GM18526 (cell line): ENCODE measurements around the gene BAZ2A.

Source experiments
- POLR2A ChIP-seq: IDR thresholded peaks from 3 replicates; pipeline ENCODE4 v1.6.1; 2011; ENCODE audit not compliant: insufficient read length; ENCODE audit errors: extremely low read depth

The BAZ2A gene

DNA sequence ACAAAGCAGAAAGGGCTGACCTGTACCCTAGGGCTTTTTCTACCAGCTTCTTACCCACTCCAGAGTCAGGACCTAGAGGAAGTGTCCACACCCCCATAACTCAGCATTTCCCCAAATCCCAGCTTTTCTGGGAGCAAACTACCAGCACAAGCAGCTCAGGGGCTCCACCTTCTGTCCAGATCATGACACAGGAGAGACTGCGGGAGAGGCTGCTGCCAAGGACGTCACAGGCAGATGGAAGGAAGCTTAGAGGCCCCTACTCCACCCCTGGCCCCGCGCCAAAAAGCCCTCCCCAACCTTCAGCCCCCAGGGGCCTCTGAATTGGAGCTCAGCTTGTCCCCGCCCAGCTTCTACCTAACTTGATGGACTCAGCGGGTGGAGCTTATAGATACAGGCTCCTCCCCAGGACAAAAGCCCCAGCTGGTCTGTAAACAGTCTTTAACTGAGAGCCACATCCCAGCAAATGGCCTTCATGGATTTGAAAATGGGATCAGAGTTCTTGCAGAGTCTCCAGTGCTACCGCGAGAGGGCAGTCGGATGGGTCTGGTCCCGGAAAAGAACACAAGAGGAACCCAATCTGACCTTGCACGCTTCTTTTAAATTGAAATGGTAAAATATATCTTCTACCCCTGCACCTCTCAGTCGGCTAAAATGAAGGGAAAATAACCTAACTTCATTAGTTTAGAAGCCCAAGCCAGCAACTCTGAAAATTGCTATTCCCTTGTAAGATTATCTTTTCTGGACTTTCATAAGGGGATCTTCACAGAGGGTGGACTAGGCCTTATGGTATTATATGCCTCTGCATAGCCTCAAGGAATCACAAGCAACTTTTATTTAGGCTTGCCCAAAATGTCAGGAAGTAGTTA, 6.8 kb upstream of the BAZ2A start:
- TF ChIP-seq POLR2A = peak; percentile 43

DNA sequence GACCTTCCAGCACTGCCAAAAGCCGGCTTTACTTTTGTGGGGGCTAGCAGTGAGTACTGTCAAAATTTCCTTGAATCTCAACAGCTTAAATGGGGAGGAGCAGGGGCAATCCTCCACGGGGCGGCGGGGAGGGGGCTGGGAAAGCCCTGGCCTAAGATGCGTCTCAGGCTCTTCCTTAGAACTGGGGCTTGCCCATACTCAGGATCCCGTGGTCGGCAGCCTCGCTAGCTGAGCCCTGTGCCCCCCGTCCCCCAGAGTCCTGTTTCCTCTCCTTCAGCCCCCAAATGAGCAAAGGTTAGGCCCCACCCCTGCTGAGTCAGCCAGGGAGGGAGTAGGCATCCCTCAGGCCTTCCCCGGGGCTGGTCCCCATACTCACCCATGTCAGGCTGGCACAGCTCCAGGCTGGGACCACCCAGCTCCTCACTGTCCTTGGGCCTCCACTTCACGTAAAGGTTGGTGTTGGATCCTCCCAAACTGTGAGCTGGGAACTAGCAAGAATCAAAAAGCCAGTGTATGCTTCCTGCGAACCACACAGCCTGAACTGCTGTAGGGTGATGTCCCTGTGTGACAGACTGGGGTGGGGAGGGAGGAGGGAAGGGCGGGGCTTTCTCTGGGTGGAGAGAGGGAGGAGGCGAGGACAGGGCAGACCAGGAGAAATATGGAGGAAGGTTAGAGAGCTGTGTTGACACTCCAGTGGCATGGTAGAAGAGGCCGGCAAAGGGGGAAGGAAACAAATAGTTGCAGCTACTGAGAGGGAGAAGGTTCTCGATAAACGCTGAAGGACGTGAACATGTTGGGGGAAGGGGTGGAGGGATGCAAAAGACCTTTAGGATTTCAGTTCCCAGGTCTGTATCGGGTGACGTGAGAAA, 5.9 kb upstream of the BAZ2A start:
- TF ChIP-seq POLR2A = peak; percentile 52

DNA sequence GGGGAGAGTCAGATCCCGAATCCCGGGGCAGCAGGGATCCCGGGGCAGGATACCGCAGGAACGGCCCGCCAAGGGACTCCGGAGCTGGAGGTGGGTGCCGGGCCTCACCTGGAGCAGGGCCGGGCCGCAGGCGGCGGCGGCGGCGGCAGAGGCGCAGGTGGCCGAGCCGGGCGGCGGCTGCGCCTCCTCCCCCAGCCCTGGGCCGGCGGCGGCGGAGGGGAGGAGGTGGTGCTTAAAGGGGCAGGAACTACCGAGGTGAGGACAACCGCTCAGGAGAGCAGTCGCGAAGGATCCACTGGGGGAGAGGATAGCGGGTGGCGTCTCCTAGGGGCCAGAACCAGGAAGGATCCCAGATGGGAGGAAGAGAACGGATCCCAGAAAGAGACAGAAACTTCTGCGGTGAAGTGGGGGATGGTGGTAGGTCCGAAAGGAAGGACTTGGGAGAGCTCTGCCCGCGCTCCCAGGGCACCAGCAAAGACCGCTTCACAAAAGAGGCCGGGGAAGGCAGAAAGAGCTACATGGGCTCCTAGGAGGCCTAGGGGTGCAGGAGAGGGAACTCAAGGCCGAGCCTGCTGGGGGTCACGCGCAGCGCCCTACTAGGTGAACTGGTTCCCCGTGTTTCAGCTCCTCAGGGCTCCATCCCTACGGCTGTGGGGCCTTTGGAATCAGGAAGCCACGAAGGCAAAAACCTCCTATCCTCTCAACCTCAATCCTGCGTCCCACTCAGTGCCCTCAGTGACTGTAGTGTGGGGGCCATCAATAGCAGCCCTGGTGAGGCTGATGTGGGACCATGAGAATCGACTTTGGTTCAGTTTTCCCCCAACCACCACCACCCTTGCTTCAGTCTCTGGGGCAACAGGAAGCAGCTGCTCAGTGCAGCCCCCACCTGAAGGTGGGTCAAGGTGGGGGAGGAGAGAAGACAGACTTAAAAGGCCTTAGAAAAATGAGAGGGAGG, 5.0 kb upstream of the BAZ2A start:
- peak; percentile 48 for TF ChIP-seq POLR2A

DNA sequence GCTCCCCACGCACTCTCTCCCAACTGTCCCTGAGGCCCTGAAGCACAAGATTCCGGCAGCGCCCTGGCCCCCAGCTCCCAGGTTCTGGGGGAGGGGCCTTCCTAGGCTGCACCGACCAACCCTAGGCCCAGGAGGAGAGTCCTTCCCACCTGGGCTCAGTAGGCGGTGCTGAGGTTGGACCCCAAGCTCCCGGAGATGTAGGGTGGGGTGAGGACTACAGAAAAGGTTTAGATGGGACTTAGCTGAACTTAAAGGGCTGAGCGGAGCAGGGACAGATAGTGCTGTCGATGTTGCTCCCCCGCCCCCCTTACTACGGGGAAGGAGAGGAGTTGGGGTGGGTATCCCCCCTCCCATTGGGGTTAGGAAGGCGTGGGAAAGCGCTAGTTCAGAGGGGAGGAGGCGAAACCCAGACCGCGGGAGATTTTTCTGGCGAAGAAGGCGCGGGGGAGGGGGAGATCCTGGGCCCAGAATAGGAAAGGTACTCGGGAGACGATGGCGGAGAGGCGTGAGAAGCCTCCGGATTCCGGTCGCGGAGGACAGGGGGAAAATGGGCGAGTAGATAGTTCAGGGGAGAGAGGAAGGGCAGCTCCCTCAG, 4.2 kb upstream of the BAZ2A start:
- TF ChIP-seq POLR2A = no peak

DNA sequence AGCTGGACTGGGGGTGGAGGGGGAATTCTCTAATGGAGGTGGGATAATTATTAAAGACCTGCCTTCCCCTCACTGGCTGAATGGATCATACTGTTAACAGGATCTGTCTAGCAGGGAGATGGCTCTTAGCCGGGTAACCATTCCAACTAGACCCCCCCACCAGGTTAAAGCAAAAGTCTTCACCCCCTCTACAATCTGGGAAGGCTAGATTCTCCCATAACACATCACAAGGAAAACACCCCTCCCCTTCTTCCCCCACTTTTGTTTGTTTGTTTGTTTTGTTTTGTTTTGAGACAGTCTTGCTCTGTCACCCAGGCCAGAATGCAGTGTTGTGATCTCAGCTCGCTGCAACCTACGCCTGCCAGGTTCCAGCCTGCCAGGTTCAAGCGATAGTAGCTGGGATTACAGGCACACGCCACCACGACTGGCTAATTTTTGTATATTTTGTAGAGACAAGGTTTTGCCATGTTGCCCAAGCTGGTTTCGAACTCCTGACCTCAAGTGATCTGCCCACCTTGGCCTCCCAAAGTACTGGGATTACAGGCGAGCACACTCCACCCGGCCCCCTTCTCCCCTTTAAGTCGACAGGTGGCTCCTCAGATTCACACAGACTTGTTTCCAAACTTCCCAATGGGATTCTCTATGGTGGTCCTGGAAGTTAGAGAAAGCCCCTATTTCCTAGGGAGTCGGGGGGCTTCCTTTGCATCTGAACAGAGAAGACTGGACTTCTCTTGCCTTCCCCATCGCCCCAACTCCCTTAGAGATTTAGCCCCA, 3.5 kb upstream of the BAZ2A start:
- no peak for TF ChIP-seq POLR2A

DNA sequence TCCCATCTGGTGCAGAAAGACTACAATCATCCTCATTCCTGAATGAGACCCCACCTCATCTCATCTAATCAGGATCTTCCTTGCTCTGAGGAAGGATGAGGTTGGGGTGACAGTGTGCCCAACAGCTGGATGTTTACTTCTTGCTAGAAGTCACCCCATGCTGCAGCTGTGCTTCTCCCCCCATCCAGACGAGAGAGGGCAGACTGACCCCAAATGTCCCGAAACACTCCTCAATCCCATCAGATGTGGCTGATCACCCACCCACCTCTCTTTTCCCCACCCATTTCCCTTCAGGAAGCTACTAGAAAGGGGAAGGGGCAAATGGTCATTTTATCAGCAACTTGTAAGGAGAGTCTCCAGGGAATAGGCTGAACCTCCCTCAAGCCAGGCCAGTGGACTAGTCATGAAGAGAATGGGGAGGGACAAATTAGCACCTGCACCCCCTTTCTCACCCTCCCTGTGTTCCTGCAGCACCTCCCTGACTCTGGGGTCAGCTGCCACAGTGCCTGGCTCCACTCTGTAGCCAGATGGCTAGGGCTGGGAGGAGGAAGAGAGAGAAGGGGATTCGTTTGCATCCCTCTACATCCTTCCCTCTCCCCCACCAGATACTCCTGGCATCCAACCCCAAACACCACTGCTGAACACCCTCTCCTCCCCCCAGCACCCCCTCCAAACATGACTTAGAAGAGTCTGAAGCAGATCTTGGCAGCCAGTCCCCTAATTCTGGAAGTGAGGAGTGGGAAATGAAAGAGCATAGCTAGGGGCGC, 2.8 kb upstream of the BAZ2A start:
- TF ChIP-seq POLR2A = no peak

DNA sequence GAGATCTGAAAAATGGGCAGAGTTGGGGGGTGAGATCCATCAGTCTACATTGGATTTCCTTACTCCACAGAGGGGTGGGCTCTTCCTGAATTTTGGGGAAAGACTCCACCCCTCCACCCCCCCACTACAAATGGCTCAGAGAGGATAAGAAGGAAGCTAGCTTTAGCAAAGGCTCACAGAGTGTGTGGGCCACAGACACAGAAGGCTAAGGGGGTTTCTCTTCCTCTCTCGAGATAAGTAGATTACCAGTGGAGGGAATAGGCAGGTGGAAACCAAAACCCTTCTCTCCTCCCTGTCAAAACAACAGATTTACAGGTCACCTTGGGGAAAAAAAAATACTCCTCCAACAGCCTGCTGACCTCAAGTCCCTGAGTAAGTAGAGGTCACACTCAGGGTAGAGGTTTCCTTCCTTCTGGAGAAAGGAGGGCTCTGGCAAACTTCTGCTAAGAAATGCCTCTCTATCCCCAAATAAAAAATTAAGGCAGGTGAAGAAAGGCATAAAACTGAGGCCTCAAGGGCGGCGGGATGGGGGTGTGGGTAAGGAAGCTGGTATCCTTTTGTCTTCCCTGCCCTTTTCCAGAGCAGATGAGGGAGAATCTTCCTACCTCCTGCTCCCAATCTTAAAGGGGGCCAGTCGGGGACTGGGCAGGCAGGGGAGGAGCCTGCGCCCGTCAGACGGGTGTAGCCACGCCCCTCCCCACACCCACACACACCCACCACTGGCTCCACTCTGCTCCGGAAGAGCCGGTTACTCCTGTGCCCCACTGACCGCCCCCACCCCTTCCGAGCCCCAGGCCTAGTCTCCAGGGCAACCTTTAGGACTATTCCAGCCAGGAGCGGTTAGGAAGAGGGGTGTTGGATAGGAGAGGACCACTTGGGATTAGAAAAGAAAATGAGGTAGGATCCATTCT, 1.9 kb upstream of the BAZ2A start:
- no peak for TF ChIP-seq POLR2A

DNA sequence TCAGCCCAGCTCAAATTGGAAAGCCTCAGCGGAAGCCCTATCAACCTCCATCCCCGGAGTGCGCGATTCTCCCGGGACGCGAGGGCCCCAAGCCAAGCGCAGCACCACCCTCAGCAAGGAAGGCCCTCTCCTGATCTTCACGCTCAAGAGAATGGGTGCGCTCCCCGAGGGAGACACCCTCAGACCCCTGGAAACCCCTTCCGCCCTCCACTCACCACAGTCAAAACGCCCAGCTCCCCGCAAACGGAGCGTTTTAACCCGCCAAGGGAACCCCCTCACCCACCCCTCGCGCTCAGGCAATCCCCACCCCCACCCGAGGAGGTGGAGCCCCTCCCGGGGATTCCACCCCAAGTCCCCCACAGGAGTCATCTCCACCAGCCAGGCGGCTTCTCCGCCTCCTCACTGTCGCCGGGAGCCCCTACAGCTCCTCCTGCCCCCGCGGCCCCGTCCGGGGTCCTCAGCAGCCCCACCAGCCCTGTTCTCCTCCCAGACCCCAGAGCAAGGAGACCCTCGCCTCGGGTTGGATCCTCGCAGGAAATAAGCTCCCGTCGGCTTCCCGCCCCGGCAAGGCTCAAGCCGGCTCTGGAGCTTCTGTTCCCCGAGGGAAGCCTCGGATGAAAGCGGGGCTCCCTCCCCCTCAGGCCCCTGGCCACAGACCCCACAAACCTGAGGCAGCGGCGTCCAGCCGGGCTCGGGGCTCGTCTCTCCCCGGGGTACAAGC, 507 bp downstream of the BAZ2A start:
- no peak for TF ChIP-seq POLR2A

DNA sequence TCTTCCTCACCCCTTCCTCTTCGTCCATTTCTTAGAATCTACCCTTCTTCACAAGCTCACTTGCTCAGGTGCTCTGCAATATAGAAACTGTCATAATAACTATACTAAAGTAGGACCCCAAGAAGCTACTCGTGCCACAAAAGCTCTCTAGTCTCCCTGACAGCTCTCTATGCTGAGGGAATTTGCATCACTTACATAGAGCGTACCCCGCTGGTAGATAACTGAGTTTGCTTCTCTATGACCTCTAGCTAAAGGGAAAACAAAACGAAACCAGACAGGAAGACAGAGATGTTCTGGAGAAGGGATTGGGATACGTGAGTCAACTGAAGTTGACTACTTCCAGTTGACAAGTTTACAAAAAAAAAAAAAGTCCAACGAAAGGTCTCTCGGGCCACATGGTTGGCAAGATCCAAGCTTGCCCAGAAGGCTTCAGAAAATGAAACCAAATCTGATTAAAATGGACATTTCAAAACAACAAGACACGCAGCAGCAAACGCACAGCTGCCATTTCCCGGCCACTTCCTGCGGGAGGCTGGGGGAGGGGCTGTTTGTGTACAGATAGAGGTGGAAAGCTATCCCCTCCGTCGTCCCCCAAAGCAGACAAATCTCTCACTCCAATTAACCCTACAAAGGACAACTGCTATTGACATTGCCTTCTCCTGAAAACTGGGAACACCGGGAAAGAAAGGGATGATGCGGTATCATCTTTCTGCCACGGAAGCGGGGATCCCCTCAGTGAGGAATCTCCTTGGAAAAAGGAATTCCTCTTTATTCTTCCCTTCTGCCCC, 1.3 kb downstream of the BAZ2A start:
- no peak for TF ChIP-seq POLR2A

DNA sequence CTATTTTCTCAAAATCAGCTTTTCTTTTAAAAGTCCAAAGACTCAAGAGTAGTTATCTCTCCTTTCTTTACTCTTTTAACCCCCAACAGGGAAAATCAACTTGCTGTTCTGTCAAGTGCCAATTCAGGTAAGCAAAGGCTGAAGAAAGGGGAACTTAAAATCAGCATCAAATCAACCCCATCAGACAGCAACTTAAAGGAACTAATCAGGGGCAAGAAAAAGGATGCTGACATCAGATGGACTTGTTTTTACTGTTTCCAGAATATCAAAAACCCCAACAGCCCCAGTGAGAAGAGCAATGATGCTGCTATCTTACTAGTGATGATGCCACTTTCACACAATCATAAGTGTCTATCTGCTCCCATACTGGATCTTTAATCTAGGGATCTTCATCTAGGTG, 3.4 kb downstream of the BAZ2A start:
- no peak for TF ChIP-seq POLR2A

DNA sequence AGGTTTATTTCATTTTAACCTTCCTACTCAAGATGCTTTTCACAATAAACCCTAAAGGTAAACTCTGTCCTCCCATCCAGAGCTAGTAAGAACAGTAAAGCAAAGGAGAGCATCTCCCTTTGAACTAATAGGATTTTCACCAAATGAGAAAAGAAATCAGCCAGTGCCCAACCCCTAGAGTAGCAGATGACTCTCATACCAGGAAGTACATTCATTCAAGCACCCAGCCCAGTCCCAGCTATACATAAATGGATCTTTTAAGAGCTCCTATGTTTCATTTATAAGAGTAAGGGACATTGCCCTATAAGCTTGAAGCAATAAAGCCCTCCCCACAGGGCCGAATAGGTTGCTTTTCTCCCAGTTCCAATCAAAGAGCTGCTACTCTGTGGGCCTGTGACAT, 7.6 kb downstream of the BAZ2A start:
- no peak for TF ChIP-seq POLR2A
